ENCODE results near the gene OLFM3. TPM values are rescaled to one million over a fixed set of nuclear protein-coding genes. Genes with fewer than 3 reads are reported as not detected.

The OLFM3 gene
- total RNA-seq, 1 donor from 2014 or later = not detected

GRCh38 chr1:101875891-101876290 lies 120.8 kb downstream of the OLFM3 start:
- TF ChIP-seq, protein P1, sequence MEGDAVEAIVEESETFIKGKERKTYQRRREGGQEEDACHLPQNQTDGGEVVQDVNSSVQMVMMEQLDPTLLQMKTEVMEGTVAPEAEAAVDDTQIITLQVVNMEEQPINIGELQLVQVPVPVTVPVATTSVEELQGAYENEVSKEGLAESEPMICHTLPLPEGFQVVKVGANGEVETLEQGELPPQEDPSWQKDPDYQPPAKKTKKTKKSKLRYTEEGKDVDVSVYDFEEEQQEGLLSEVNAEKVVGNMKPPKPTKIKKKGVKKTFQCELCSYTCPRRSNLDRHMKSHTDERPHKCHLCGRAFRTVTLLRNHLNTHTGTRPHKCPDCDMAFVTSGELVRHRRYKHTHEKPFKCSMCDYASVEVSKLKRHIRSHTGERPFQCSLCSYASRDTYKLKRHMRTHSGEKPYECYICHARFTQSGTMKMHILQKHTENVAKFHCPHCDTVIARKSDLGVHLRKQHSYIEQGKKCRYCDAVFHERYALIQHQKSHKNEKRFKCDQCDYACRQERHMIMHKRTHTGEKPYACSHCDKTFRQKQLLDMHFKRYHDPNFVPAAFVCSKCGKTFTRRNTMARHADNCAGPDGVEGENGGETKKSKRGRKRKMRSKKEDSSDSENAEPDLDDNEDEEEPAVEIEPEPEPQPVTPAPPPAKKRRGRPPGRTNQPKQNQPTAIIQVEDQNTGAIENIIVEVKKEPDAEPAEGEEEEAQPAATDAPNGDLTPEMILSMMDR (IDR thresholded peaks at IDR 0.05) = no peak
- DNase-seq (ENCODE audit: extremely low spot score, unreplicated experiment) = no peak
- no peak overlapping the region for H3K4me3 Mint-ChIP-seq (ENCODE audit: unreplicated experiment)
- H3K36me3 Mint-ChIP-seq (ENCODE audit: unreplicated experiment) = no peaks in the 10 kb centered on the region
- H3K4me1 Mint-ChIP-seq (ENCODE audit: unreplicated experiment) = no peaks in the 10 kb centered on the region
- no peaks in the 10 kb centered on the region for H3K27me3 Mint-ChIP-seq (ENCODE audit: unreplicated experiment)
- no peak overlapping the region for H3K27ac Mint-ChIP-seq (ENCODE audit: unreplicated experiment)
- H3K9me3 Mint-ChIP-seq (ENCODE audit: unreplicated experiment) = no peaks in the 10 kb centered on the region

- no peaks in the 10 kb centered on the region for H3K4me1 Mint-ChIP-seq (ENCODE audit: unreplicated experiment)
- no peaks in the 10 kb centered on the region for H3K9me3 Mint-ChIP-seq (ENCODE audit: unreplicated experiment)
- DNase-seq (ENCODE audit: extremely low spot score, unreplicated experiment) = no peak
- TF ChIP-seq, protein P1 (IDR thresholded peaks at IDR 0.05) = no peak
- H3K4me3 Mint-ChIP-seq (ENCODE audit: unreplicated experiment) = no peak overlapping the region
- H3K27me3 Mint-ChIP-seq (ENCODE audit: unreplicated experiment) = no peaks in the 10 kb centered on the region
- H3K36me3 Mint-ChIP-seq (ENCODE audit: unreplicated experiment) = no peaks in the 10 kb centered on the region
- no peak overlapping the region for H3K27ac Mint-ChIP-seq (ENCODE audit: unreplicated experiment)
These were observed 123.1 kb downstream of the OLFM3 start for GRCh38 chr1:101873672-101874071.

GRCh38 chr1:101859941-101860340 lies 136.8 kb downstream of the OLFM3 start:
- DNase-seq (ENCODE audit: extremely low spot score, unreplicated experiment) = no peak
- Mint-ChIP-seq H3K4me3 (ENCODE audit: unreplicated experiment) (no peak overlapping the region), H3K36me3 (ENCODE audit: unreplicated experiment) (no peaks in the 10 kb centered on the region), H3K9me3 (ENCODE audit: unreplicated experiment) (no peaks in the 10 kb centered on the region), H3K4me1 (ENCODE audit: unreplicated experiment) (no peaks in the 10 kb centered on the region), H3K27me3 (ENCODE audit: unreplicated experiment) (peaks cover 3% of the 10 kb centered on the region), H3K27ac (ENCODE audit: unreplicated experiment) (no peak overlapping the region)
- TF ChIP-seq, protein P1 (IDR thresholded peaks at IDR 0.05) = no peak

DNA sequence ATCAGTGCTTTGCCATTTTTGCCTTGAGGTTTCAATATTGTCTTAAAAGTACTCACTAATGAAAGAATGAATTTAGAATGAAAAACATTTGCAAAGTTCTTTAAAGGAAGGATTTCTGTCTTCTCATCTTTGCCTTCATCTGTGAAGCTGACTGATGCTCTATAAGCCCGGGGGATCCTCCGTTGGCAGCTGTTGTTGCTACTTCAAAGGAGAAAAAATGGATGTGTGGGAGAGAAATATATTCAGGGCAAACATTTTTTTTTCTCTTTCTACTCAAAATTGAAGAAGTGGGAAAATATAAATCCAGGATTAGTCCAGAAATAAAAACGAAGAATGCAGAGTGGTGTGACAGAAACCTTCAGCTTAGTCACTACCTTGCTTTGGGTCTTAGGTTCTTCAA lies 142.5 kb downstream of the OLFM3 start:
- Mint-ChIP-seq H3K4me3 (ENCODE audit: unreplicated experiment) (no peak overlapping the region), H3K36me3 (ENCODE audit: unreplicated experiment) (no peaks in the 10 kb centered on the region), H3K4me1 (ENCODE audit: unreplicated experiment) (no peaks in the 10 kb centered on the region), H3K9me3 (ENCODE audit: unreplicated experiment) (no peaks in the 10 kb centered on the region), H3K27ac (ENCODE audit: unreplicated experiment) (no peak overlapping the region), H3K27me3 (ENCODE audit: unreplicated experiment) (no peaks in the 10 kb centered on the region)
- TF ChIP-seq, protein P1 (IDR thresholded peaks at IDR 0.05) = no peak
- no peak for DNase-seq (ENCODE audit: extremely low spot score, unreplicated experiment)

DNA sequence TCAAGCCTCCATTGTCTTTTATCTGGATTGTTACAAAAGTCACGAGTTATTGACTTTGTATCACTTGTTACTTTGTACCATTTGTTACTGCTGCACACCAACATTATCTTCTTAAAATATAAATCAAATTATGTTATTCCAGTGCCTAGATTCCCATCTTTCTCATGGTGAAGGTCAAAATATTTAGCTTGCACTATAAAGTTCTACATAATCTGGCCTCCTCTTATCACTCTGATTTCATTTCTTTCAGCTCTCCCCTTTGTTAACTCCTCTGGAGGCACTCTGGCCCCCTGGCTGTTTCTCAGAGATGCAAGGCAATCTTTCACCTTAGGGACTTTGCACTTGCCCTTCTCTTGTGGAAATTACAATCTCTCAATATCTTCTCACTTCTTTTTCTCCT lies 143.8 kb downstream of the OLFM3 start:
- Mint-ChIP-seq H3K4me3 (ENCODE audit: unreplicated experiment) (no peak overlapping the region), H3K27ac (ENCODE audit: unreplicated experiment) (no peak overlapping the region), H3K4me1 (ENCODE audit: unreplicated experiment) (no peaks in the 10 kb centered on the region), H3K9me3 (ENCODE audit: unreplicated experiment) (no peaks in the 10 kb centered on the region), H3K27me3 (ENCODE audit: unreplicated experiment) (no peaks in the 10 kb centered on the region), H3K36me3 (ENCODE audit: unreplicated experiment) (no peaks in the 10 kb centered on the region)
- no peak for DNase-seq (ENCODE audit: extremely low spot score, unreplicated experiment)
- TF ChIP-seq, protein P1 (IDR thresholded peaks at IDR 0.05) = no peak
